ENCODE data around the gene NAP1L5.

NAP1L5 gene

DNA sequence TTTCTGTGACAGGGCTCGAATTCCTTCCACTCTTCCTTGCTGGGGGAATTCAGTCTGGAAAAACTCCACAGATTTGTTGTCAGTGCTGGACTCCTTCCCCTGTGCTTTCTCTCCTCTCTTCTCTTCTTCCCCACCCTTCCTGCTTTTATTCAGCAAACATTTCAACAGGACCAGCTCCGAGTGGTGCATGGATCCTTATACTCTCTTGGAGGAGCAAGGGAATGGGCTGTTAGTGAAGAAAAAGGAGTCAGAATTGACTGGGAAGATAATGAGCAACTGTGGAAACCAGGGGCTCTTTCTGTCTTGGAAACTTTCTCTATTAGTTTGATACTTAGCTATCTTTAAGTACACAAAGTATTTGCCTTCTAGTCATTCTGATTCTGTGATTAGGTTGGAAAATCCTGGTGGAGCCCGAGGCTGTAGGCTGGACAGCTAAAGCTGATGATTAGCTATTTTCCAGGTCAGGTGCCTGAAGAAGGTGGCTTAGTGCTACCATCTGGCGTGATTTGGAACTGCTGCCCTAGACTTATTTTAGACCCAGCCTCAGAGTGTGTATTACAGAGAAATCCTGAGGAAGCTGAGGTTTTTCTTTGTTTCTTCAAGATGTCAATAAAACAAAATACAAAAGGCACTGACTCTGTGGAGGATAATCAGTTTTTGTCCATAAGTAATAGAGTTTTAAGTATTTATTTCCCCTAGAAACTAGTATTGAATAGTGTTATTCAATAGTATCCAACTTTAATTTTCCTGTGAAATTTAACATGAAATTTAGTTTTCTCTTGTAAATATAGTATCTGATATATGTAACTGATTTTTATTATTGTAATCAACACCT is 38.4 kb downstream of the NAP1L5 start:
- ATAC-seq, result peak; percentile 66
- Mint-ChIP-seq H3K9me3 (no peaks in the 10 kb centered on the region), H3K4me3 (no peak overlapping the region), H3K36me3 (peaks cover 50% of the 10 kb centered on the region), H3K4me1 (no peaks in the 10 kb centered on the region), H3K27me3 (no peaks in the 10 kb centered on the region), H3K27ac (no peak overlapping the region)

DNA sequence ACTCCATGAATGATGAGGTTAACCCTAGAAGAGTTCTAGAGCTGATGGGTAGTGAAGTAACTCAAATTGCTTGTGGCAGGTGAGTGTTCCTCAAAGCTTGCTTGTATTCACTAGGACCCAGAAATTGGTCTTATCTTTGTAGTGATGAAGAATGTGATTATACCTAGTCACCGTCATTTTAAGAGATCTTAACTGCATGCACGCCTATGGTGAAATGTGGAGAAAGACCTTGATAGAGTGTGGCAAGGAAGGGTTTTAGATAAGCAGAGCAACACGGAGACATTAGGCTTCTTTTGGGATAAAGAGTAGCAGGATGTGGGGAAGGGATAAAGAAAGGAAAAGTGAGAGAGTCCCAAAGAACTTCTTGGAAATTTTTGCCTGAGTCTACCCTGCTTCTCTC is 42.4 kb downstream of the NAP1L5 start:
- ATAC-seq, result no peak
- peaks cover 43% of the 10 kb centered on the region for H3K36me3 Mint-ChIP-seq
- no peak overlapping the region for H3K27ac Mint-ChIP-seq

DNA sequence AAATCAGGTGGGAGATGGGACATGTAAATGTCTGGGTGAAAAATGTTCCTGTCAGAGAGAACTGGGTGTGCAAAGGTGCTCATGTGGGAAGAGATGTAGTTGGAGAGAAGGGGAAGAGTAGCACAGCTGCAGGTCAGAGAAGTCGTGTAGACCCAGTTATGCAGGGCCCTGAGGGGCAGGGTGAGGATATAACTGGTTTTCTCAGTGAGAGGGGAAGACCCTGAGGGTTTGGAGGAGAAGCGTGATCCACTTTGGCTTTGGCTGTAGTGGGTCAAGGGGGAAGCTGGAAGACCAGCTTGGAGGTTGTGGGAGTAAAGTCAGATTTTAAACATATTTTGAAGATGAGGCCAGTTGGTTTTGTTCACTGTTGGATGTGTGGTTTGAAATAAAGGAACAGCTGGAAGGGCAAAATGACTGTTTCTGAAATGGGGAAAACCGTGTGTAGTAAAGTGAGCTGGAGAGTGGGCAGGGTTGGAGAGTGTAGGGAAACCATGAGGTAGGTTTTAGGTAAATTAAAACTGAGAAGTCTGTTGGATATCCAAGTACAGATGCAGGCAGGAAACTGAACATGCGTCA is 44.2 kb downstream of the NAP1L5 start:
- no peak for ATAC-seq
- H3K4me1 Mint-ChIP-seq, result peaks cover 7% of the 10 kb centered on the region
- H3K36me3 Mint-ChIP-seq, result peaks cover 43% of the 10 kb centered on the region
- no peaks in the 10 kb centered on the region for H3K9me3 Mint-ChIP-seq
- H3K27me3 Mint-ChIP-seq, result no peaks in the 10 kb centered on the region
- H3K4me3 Mint-ChIP-seq, result no peak overlapping the region
- no peak overlapping the region for H3K27ac Mint-ChIP-seq

More for the DNA sequence above, 42.4 kb downstream of the NAP1L5 start:
- no peaks in the 10 kb centered on the region for H3K4me1 Mint-ChIP-seq
- no peaks in the 10 kb centered on the region for H3K27me3 Mint-ChIP-seq
- H3K4me3 Mint-ChIP-seq, result no peak overlapping the region
- H3K9me3 Mint-ChIP-seq, result no peaks in the 10 kb centered on the region

DNA sequence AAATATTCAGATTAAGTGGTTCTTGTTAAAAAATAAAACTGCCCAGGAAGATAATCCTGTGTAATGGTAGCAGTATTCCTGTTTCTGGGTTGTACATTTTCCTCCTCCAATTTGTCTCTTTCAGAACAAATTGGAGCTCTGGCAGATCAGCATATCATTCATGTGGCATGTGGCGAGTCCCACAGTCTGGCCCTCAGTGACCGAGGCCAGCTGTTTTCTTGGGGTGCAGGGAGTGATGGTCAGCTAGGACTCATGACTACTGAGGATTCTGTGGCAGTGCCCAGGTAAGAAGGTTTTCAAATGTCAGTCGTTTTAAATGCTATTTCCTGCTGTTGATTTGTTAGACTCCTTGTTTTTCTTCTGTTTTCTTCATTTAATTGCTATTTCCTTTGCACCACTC is 47.9 kb downstream of the NAP1L5 start:
- Mint-ChIP-seq H3K4me1 (peaks cover 17% of the 10 kb centered on the region), H3K36me3 (peaks cover 18% of the 10 kb centered on the region), H3K27me3 (no peaks in the 10 kb centered on the region), H3K4me3 (no peak overlapping the region), H3K9me3 (no peaks in the 10 kb centered on the region), H3K27ac (no peak overlapping the region)
- no peak for ATAC-seq

DNA sequence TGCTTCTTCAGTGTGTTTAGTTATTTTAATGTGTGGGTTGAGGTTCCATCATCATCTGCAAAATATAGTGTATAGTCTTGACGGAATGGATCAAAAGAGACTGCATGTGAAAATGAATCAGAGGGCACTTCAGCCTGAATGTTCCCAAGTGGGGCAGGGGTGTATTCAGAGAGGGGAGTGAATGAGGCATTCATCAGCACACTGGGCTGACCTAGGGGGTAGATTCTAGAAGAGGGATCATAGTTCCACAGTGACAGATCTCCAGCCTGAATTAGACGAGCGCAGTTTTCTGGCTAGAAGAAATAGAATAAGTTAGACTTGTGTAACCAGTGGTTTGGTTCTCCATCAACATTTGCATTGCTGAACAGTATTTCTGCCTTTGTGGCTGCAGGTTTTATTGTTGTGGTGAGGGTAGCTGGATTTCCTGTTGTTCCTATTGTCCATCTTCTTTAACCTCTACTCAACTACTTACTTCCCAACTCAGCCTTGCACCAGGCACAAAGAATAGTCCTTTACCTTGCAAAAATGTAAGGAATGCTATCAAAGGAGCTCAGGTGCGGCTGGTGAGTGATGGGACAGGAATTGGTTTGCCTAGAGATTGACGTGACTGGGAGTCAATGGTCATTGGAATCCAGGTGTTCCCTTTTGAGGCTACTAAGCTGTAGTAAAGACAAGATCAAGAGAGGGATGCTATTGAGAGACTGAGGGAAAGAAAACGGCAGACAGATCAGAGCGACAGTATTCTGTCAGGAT is 50.9 kb downstream of the NAP1L5 start:
- no peak overlapping the region for H3K4me3 Mint-ChIP-seq
- no peaks in the 10 kb centered on the region for H3K36me3 Mint-ChIP-seq
- no peaks in the 10 kb centered on the region for H3K27me3 Mint-ChIP-seq
- no peak overlapping the region for H3K27ac Mint-ChIP-seq
- ATAC-seq, result no peak
- no peaks in the 10 kb centered on the region for H3K9me3 Mint-ChIP-seq
- H3K4me1 Mint-ChIP-seq, result peaks cover 17% of the 10 kb centered on the region

DNA sequence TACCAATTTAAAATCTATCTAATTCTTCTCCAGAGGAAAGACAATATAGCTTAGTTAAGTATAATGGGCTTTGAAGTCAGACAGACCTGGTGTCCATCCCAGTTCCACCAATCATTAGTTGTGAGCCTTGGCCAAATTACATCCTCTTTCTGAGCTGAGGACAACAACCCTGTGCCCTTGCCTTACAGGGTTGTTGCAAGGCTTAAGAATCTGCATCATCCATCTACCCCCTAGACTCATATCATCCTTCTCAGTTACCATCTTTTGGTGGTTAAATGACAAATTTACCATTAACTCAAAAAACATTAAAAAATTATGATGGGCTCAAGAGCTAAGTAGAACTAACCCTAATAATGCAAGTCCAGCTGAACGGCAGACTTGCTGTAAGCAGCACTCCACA is 51.6 kb downstream of the NAP1L5 start:
- Mint-ChIP-seq H3K27ac (no peak overlapping the region), H3K4me1 (peaks cover 23% of the 10 kb centered on the region), H3K36me3 (no peaks in the 10 kb centered on the region), H3K9me3 (peaks cover 3% of the 10 kb centered on the region), H3K4me3 (no peak overlapping the region), H3K27me3 (no peaks in the 10 kb centered on the region)
- ATAC-seq, result no peak
